ENCODE data around the gene IL18.

DNA sequence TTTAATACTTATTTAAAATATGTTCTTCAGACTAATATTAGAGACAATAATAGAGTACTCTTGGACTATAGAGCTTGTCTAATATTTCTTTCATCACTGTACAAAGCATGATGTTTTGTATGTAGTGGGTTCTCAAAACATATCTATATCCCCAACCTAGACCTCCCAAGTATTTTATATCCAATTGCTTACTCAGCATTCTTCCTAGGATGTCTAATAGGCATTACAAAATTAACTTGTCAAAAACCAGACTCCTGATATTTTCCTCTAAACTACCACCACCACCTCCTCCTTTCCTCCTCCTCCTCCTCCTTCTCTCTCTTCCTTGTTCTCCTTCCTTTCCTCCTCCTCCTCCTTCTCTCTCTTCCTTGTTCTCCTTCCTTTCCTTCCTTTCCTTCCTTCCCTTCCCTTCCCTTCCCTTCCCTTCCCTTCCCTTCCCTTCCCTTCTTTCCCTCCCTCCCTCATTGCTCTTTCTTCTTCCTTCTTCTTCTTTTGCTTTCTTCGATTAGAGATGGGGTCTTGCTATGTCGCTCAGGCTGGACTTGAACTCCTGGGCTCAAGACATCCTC lies 32.7 kb upstream of the IL18 start:
- TF ChIP-seq, protein P1, sequence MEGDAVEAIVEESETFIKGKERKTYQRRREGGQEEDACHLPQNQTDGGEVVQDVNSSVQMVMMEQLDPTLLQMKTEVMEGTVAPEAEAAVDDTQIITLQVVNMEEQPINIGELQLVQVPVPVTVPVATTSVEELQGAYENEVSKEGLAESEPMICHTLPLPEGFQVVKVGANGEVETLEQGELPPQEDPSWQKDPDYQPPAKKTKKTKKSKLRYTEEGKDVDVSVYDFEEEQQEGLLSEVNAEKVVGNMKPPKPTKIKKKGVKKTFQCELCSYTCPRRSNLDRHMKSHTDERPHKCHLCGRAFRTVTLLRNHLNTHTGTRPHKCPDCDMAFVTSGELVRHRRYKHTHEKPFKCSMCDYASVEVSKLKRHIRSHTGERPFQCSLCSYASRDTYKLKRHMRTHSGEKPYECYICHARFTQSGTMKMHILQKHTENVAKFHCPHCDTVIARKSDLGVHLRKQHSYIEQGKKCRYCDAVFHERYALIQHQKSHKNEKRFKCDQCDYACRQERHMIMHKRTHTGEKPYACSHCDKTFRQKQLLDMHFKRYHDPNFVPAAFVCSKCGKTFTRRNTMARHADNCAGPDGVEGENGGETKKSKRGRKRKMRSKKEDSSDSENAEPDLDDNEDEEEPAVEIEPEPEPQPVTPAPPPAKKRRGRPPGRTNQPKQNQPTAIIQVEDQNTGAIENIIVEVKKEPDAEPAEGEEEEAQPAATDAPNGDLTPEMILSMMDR (IDR thresholded peaks at IDR 0.05): no peak
- no peak for TF ChIP-seq POLR2A (IDR thresholded peaks at IDR 0.05)
- TF ChIP-seq POLR2AphosphoS5 (IDR thresholded peaks at IDR 0.05): no peak
